HEK293 (cell line): ENCODE results near the gene BAZ2B.

Experiments used
- CTCF ChIA-PET: fragments of 350-600 bp; formaldehyde crosslinking; extraction: SDS; loops from one replicate; lab custom pipeline; 2021; ENCODE audit warnings: antibody characterized with exemption; lab: Yijun Ruan, JAX
- POLR2A ChIA-PET: fragments of 300-600 bp; formaldehyde crosslinking; extraction: SDS; loops from one replicate; lab custom pipeline; 2020; ENCODE audit warnings: antibody characterized with exemption, inconsistent platforms; lab: Yijun Ruan, JAX
- H3K27ac ChIP-seq: fragments of 200-500 bp; sonication (Bioruptor generic); 2 replicates; pipeline ENCODE4 v1.5.1; 2014; ENCODE audit warnings: low read depth, low read length, control low read depth, inconsistent platforms; ENCODE audit errors: extremely low read depth
- H3K36me3 ChIP-seq, 2 experiments: fragments of 200-500 bp in 1 of 2; sonication (Bioruptor generic) in 1 of 2; 1 replicate in 1 of 2; 2 replicates in 1 of 2; pipeline ENCODE4 v1.5.1; 2014 to 2017; ENCODE audit warnings: inconsistent platforms in 2 of 2, low read length in 2 of 2; ENCODE audit not compliant: control insufficient read depth in 2 of 2, insufficient read depth in 1 of 2
- H3K4me1 ChIP-seq: fragments of 200-500 bp; sonication (Bioruptor generic); 2 replicates; pipeline ENCODE4 v1.5.1; 2014; ENCODE audit warnings: mild to moderate bottlenecking, low read length, inconsistent platforms; ENCODE audit not compliant: control insufficient read depth, insufficient read depth
- H3K4me3 ChIP-seq: 2 replicates; pipeline ENCODE4 v1.5.1; 2011; ENCODE audit warnings: low read depth, mild to moderate bottlenecking, control low read depth, low read length, moderate library complexity
- H3K9me3 ChIP-seq: fragments of 200-500 bp; sonication (Bioruptor generic); 2 replicates; pipeline ENCODE4 v1.5.1; 2014; ENCODE audit warnings: low read depth, low read length, inconsistent platforms; ENCODE audit not compliant: control insufficient read depth, insufficient read depth
- BCL11A ChIP-seq: fragments of 450-650 bp; formaldehyde crosslinking; IDR thresholded peaks from 2 replicates; pipeline ENCODE4 v1.5.1; 2016; ENCODE audit warnings: low read depth, missing biosample characterization, missing genetic modification characterization
- BCL6B ChIP-seq: fragments of 450-650 bp; formaldehyde crosslinking; IDR thresholded peaks from 2 replicates; pipeline ENCODE4 v1.5.1; 2017; ENCODE audit warnings: missing biosample characterization, missing genetic modification characterization
- HOXA7 ChIP-seq: sonication (generic); formaldehyde crosslinking; IDR thresholded peaks from 2 replicates; pipeline ENCODE4 v1.8.1; 2022; ENCODE audit warnings: missing genetic modification reagents, borderline replicate concordance
- KLF9 ChIP-seq: fragments of 450-650 bp; formaldehyde crosslinking; IDR thresholded peaks from 2 replicates; pipeline ENCODE4 v1.5.1; 2016; ENCODE audit warnings: missing biosample characterization, missing genetic modification characterization, low read depth
- REPIN1 ChIP-seq: fragments of 450-650 bp; formaldehyde crosslinking; IDR thresholded peaks from 2 replicates; pipeline ENCODE4 v1.5.1; 2017; ENCODE audit warnings: missing biosample characterization, missing genetic modification characterization, low read depth
- SALL2 ChIP-seq: fragments of 450-650 bp; formaldehyde crosslinking; IDR thresholded peaks from 2 replicates; pipeline ENCODE4 v1.5.0; 2017; ENCODE audit warnings: missing biosample characterization, mild to moderate bottlenecking, missing genetic modification characterization, borderline replicate concordance
- SCRT2 ChIP-seq: fragments of 450-650 bp; formaldehyde crosslinking; IDR thresholded peaks from 2 replicates; pipeline ENCODE4 v1.5.1; 2016; ENCODE audit warnings: missing biosample characterization, missing genetic modification characterization
- TRIM28 ChIP-seq: IDR thresholded peaks from 2 replicates; pipeline ENCODE4 v1.6.1; 2011; ENCODE audit warnings: low read length, control low read depth, borderline replicate concordance
- ZBTB1 ChIP-seq: fragments of 450-650 bp; formaldehyde crosslinking; IDR thresholded peaks from 2 replicates; pipeline ENCODE4 v1.5.1; 2016; ENCODE audit warnings: missing biosample characterization, missing genetic modification characterization
- ZBTB10 ChIP-seq: fragments of 450-650 bp; formaldehyde crosslinking; IDR thresholded peaks from 2 replicates; pipeline ENCODE4 v1.5.1; 2016; ENCODE audit warnings: missing biosample characterization, missing genetic modification characterization
- ZEB2 ChIP-seq: fragments of 450-650 bp; formaldehyde crosslinking; IDR thresholded peaks from 2 replicates; pipeline ENCODE4 v1.5.1; 2016; ENCODE audit warnings: missing biosample characterization, missing genetic modification characterization
- ZNF169 ChIP-seq: fragments of 450-650 bp; formaldehyde crosslinking; IDR thresholded peaks from 2 replicates; pipeline ENCODE4 v1.5.1; 2016; ENCODE audit warnings: missing biosample characterization, missing genetic modification characterization
- ZNF174 ChIP-seq: fragments of 450-650 bp; formaldehyde crosslinking; IDR thresholded peaks from 2 replicates; pipeline ENCODE4 v1.5.0; 2017; ENCODE audit warnings: missing biosample characterization, mild to moderate bottlenecking, missing genetic modification characterization
- ZNF2 ChIP-seq: fragments of 450-650 bp; formaldehyde crosslinking; IDR thresholded peaks from 2 replicates; pipeline ENCODE4 v1.5.1; 2016; ENCODE audit warnings: missing biosample characterization, missing genetic modification characterization
- ZNF202 ChIP-seq: fragments of 450-650 bp; formaldehyde crosslinking; IDR thresholded peaks from 2 replicates; pipeline ENCODE4 v1.5.1; 2016; ENCODE audit warnings: missing biosample characterization, missing genetic modification characterization, borderline replicate concordance
- ZNF341 ChIP-seq: fragments of 450-650 bp; formaldehyde crosslinking; IDR thresholded peaks from 2 replicates; pipeline ENCODE4; 2016; ENCODE audit warnings: low read depth, missing biosample characterization, missing genetic modification characterization
- ZNF354C ChIP-seq: fragments of 450-650 bp; formaldehyde crosslinking; IDR thresholded peaks from 2 replicates; pipeline ENCODE4 v1.5.1; 2016; ENCODE audit warnings: missing biosample characterization, missing genetic modification characterization, low read depth, borderline replicate concordance
- ZNF394 ChIP-seq: fragments of 450-650 bp; formaldehyde crosslinking; IDR thresholded peaks from 2 replicates; pipeline ENCODE4 v1.5.1; 2016; ENCODE audit warnings: missing biosample characterization, missing genetic modification characterization, mild to moderate bottlenecking, moderate library complexity, borderline replicate concordance
- ZNF398 ChIP-seq: fragments of 450-650 bp; formaldehyde crosslinking; IDR thresholded peaks from 2 replicates; pipeline ENCODE4 v1.5.1; 2017; ENCODE audit warnings: missing biosample characterization, missing genetic modification characterization
- ZNF473 ChIP-seq: fragments of 450-650 bp; formaldehyde crosslinking; IDR thresholded peaks from 2 replicates; pipeline ENCODE4 v1.5.1; 2017; ENCODE audit warnings: missing biosample characterization, missing genetic modification characterization
- ZNF558 ChIP-seq: fragments of 450-650 bp; formaldehyde crosslinking; IDR thresholded peaks from 2 replicates; pipeline ENCODE4 v1.5.1; 2016; ENCODE audit warnings: missing biosample characterization, missing genetic modification characterization
- ZNF561 ChIP-seq: fragments of 450-650 bp; IDR thresholded peaks from 2 replicates; pipeline ENCODE4 v1.5.1; 2018; ENCODE audit warnings: missing biosample characterization, missing genetic modification characterization, borderline replicate concordance
- ZNF654 ChIP-seq: fragments of 450-650 bp; formaldehyde crosslinking; IDR thresholded peaks from 2 replicates; pipeline ENCODE4 v1.5.1; 2016; ENCODE audit warnings: low read depth, missing biosample characterization, missing genetic modification characterization
- ZNF747 ChIP-seq: fragments of 450-650 bp; formaldehyde crosslinking; IDR thresholded peaks from 2 replicates; pipeline ENCODE4 v1.5.1; 2016; ENCODE audit warnings: missing biosample characterization, missing genetic modification characterization
- ZNF777 ChIP-seq: fragments of 450-650 bp; formaldehyde crosslinking; IDR thresholded peaks from 2 replicates; pipeline ENCODE4 v1.5.1; 2017; ENCODE audit warnings: missing biosample characterization, missing genetic modification characterization, borderline replicate concordance
- TF ChIP-seq, protein P1 (sequence below): fragments of 450-650 bp; formaldehyde crosslinking; IDR thresholded peaks from 2 replicates; pipeline ENCODE4 v1.5.1; 2016; ENCODE audit warnings: missing biosample characterization, missing genetic modification characterization, low read depth
- TF ChIP-seq, protein P2 (sequence below): fragments of 450-650 bp; formaldehyde crosslinking; IDR thresholded peaks from 2 replicates; pipeline ENCODE4 v1.5.1; 2016; ENCODE audit warnings: missing biosample characterization, missing genetic modification characterization

The BAZ2B gene

GRCh38 chr2:159441182-159441581 is 175.2 kb downstream of the BAZ2B start (continued):
- no peak for TF ChIP-seq ZBTB1 (tag by site-specific recombination)
- TF ChIP-seq SALL2 = no peak
- TF ChIP-seq ZBTB10 (tag by site-specific recombination) = no peak
- TF ChIP-seq ZNF561 (tag by site-specific recombination) = no peak
- no peak for TF ChIP-seq ZNF473
- no peak for TF ChIP-seq ZNF654 (tag by site-specific recombination)
- TF ChIP-seq HOXA7 (CRISPR knock-in tag) = no peak
- no peak for TF ChIP-seq ZNF2 (tag by site-specific recombination)
- TF ChIP-seq SCRT2 = no peak

DNA sequence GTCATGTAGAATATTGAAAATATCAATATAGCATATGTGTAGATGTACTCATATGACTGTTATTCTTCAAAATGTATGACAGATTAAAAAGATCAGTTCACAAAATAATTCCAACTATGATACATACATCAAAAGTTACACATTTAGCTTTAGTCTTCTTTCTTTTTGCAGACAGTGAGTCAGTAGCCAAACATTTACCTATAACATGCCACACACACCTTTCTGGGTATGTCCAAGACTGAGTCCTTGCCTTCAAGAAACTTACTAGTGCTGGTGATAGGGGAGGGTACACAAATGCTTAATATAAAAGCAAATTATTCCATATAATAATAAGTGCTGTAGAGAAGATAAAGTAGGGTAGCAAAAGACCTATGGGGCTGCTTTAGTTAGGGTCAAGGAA is 176.9 kb downstream of the BAZ2B start:
- Histone ChIP-seq H3K4me3 (no peak overlapping the region), H3K27ac (no peak overlapping the region), H3K36me3 (peaks cover 16 to 30% of the 10 kb centered on the region in 2 experiments), H3K4me1 (no peaks in the 10 kb centered on the region), H3K9me3 (no peaks in the 10 kb centered on the region)
- POLR2A ChIA-PET = no interaction called here
- CTCF ChIA-PET = no interaction called here
- TF ChIP-seq REPIN1 (tag by site-specific recombination) (no peak), KLF9 (tag by site-specific recombination) (no peak), ZNF341 (tag by site-specific recombination) (no peak), TRIM28 (no peak), ZEB2 (tag by site-specific recombination) (no peak), ZNF394 (no peak), ZBTB1 (tag by site-specific recombination) (no peak), ZNF354C (no peak), BCL11A (tag by site-specific recombination) (no peak), ZNF398 (no peak), ZNF174 (tag by site-specific recombination) (no peak), ZNF747 (tag by site-specific recombination) (no peak), ZNF777 (tag by site-specific recombination) (no peak), BCL6B (no peak), ZNF558 (tag by site-specific recombination) (no peak), ZNF169 (tag by site-specific recombination) (no peak), ZNF202 (tag by site-specific recombination) (no peak)
- TF ChIP-seq, protein P1, sequence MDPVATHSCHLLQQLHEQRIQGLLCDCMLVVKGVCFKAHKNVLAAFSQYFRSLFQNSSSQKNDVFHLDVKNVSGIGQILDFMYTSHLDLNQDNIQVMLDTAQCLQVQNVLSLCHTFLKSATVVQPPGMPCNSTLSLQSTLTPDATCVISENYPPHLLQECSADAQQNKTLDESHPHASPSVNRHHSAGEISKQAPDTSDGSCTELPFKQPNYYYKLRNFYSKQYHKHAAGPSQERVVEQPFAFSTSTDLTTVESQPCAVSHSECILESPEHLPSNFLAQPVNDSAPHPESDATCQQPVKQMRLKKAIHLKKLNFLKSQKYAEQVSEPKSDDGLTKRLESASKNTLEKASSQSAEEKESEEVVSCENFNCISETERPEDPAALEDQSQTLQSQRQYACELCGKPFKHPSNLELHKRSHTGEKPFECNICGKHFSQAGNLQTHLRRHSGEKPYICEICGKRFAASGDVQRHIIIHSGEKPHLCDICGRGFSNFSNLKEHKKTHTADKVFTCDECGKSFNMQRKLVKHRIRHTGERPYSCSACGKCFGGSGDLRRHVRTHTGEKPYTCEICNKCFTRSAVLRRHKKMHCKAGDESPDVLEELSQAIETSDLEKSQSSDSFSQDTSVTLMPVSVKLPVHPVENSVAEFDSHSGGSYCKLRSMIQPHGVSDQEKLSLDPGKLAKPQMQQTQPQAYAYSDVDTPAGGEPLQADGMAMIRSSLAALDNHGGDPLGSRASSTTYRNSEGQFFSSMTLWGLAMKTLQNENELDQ = no peak
- TF ChIP-seq, protein P2, sequence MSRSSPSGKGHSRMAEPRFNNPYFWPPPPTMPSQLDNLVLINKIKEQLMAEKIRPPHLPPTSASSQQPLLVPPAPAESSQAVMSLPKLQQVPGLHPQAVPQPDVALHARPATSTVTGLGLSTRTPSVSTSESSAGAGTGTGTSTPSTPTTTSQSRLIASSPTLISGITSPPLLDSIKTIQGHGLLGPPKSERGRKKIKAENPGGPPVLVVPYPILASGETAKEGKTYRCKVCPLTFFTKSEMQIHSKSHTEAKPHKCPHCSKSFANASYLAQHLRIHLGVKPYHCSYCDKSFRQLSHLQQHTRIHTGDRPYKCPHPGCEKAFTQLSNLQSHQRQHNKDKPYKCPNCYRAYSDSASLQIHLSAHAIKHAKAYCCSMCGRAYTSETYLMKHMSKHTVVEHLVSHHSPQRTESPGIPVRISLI (tag by site-specific recombination) = no peak
